ACHN (cell line): Measurements from ENCODE around the gene LRRC27.
A peak's percentile ranks its signal among the peaks of the same experiment; 100 is the strongest.
"Not testable (repeated sequence)": the region's sequence is repeated elsewhere in the genome, so short reads cannot be mapped to it uniquely, and the experiment has no call there.

Experiments used
- DNase-seq: peaks from one replicate; pipeline ENCODE4 v3.0.0-alpha.2; 2015
- in situ Hi-C: cut with HindIII; loops from 2 replicates; pipeline ENCODE4 v1.10.0; 2017; ENCODE audit warnings: low sequenced_read_pairs, low pct_ligation_motif_present, low pct_unique_long_range_greater_than_20kb

The LRRC27 gene

DNA sequence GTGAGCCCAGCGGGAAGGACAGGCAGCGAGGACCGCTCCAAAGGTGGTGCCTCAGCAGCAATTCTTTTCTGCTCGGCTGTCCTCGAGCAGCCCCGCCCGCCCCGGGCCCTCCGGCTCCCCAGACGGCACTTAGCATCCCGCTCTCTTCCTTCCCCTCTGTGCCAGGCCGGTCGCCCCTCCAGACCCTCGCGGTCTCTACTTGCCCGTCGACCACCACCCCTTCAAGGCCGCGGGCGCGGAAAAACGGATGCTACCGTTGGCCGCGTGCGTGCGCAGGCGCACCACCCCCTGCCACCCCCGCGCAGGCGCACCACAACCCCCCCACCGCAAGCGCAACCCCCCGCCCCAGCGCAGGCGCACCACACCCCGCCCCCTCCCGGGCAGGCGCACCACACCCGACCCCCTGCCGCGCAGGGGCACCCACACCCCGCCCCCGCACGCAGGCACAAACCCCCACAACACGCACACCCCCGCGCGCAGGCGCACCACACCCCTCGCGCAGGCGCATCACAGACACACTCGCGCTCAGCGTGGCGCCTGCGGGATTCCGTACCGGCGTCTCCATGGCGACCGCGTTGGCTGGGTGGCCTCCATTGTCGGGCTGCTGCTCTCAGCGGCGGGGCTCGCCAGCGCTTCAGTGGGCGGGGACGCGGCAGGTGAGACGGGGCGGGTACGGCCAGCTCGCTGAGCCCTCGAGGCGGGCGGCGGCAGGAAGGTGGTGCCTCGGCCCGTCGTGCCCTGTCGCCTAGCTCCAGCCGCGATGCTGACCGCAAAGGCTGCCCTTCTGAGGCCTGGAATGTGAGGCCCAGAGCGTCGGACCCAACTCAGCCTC is at the start of gene LRRC27:
TSS of gene LRRC27 (plus strand) at position 593 of the 832 bp plus-strand sequence. CDS start 1,332 bp downstream, outside the sequence.
- peak; percentile 97 for DNase-seq
- in situ Hi-C loops = no loop called here

DNA sequence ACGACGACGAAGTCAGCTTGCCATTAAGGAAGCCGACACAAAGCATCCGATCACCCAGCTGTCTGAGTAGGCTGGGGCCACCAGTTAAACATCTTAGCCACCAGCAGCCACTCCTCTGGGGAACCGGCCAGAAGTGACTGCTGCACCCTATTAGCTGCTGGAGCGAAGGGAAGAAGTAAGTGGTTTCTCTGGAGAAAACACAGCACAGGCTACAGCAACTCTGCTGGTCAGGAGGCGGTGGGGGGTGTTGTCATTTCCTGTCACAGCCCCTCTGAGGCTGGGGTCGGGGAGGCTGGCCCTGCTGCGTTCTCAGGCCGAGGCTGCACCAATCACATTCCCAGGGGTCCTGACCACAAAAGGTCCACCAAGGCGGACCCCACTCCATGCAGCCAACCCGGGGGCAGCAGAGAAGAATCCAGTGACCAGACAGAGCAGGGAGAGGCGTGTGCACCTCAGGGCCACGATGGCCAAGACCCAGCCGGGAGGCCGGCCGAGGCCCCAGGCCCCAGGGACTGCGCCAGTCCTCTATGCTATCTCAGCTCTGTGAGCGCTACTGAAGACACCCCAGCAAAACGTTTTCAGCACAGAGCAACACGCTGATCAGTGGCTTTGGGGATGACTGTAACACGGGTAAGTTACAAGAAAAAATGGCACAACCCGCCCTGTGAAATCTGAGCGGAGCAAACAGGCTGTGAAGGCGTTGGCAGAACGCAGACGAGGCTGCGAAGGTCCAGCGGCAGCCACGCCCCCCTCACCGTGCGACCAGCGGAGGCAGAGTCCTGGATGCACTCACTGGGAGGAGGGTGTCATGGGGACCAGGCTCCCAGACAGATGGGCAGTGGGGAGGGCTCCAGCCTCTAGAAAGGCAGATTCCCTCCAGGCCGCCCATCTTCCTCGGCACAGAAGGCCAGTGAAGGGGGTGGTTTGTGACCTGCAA is 49.1 kb upstream of the LRRC27 start:
- no peak for DNase-seq
- in situ Hi-C loops = no loop called here

DNA sequence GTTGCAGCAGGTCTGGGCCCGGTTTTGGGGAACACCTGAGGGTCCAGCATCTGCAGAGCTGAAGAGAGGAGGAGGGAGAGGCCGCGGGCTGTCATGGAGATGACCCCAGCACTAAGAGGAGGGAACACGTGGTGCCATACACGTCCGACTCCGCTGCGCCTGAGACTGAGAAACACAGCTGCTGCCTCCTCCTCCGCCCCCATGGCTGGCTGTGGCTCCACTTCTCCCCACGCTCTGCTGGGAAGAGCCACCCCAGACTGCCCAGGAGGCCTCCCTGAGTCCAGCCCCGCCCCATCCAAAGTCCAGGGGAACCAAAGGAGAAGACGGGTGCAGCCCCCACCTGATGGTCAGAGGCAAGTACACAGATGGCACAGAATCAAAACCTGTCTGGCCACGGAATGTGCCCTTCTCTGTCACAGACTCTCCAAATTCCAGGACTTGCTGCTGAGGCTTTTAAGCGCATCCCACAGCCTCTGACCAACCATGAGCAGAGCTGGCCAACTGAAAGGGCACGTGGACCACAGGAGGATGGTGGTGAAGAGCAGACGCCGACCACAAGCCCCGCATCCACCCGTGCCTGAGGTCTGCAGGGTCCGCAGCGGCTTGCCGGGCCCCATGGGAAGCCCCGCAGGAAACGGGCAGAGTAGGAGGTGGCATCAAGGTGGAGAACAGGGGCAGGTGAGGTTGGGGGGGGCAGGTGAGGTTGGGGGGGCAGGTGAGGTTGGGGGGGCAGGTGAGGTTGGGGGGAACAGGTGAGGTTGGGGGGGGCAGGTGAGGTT is 48.2 kb upstream of the LRRC27 start:
- in situ Hi-C loops = no loop called here
- DNase-seq = no peak

DNA sequence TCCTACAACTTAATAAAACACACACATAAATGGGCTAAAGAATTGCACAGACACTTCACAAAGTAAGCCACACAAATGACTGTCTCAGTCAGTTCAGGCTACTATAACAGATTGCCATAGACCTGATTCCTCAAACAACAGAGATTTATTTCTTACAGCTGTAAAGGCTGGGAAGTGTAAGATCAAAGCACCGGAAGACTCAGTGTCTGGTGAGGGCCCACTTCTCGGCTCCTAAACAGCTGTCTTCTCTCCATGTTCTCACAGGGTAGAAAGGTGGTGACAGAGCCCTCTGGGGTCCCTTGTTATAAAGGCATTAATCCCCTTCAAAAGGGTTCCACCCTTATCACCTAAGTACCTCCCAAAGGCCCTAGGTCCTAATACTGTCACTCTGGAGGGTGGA is 42.6 kb upstream of the LRRC27 start:
- in situ Hi-C loops = no loop called here
- DNase-seq = no peak

DNA sequence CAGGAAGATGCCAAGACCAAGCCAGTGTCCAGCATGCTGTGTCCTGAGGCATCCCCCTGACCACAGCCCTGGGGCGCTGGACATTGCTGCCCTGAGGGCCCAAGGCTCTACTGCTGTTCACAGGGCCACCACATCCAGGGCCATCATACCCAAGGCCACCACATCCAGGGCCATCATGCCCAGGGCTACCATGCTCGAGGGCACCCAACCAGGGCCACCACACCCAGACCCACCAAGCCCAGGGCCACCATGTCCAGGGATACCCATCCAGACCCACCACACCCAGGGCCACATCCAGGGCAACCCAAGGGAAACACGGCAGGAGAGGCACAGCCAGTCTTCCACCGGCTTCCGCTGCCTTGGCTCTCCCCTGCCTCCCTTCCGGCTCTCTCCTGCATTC is 41.4 kb upstream of the LRRC27 start:
- DNase-seq = no peak
- in situ Hi-C loops = no loop called here

- in situ Hi-C loops = no loop called here
Observed at GRCh38 chr10:132291826-132292225, 40.2 kb upstream of the LRRC27 start.

DNA sequence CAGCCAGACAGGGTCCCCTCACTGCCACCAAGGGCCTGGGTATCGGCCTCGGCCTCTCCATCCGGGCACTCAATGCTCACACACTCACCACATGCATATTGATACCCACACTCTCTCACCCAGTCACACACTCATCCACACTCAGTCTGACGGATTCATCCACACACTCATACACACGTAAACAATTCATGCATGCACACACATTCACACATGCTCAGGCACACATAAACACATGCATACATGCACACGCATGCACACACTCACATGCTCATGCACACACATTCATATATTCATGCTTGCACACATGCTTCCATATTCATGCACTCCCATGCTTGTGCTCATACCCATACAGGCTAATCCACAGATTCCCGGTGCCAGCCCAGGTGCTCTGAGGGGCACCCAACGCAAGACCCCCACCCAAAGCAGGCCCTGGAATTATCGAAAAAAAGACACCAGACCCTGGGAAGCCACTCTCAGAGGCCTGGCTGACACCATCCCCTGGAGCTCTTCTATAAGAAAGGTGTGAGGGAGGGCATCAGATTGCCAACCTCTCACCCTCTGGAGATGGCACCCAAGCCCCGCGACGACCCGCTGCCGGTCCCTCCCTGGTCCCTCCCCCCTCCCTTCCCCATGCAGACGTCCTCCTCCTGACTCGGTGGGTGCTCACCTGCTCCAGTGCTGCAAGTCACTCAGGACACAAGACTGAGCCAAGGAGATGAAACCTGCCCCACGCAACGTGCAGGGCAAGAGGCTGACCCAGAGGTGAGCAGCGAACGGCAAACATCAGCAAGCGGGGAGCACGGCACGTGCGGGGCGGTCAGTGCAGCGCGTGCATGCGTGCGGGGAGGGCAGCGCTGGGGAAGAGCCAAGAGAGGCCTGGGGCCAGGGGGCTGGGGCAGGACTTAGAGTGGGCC is 39.4 kb upstream of the LRRC27 start:
- no peak for DNase-seq

More at GRCh38 chr10:132291826-132292225, 40.2 kb upstream of the LRRC27 start:
- DNase-seq = no peak

GRCh38 chr10:132293201-132293812 is 38.7 kb upstream of the LRRC27 start:
- no peak for DNase-seq
- in situ Hi-C loops = no loop called here

More for the DNA sequence above, 39.4 kb upstream of the LRRC27 start:
- in situ Hi-C loops = no loop called here

DNA sequence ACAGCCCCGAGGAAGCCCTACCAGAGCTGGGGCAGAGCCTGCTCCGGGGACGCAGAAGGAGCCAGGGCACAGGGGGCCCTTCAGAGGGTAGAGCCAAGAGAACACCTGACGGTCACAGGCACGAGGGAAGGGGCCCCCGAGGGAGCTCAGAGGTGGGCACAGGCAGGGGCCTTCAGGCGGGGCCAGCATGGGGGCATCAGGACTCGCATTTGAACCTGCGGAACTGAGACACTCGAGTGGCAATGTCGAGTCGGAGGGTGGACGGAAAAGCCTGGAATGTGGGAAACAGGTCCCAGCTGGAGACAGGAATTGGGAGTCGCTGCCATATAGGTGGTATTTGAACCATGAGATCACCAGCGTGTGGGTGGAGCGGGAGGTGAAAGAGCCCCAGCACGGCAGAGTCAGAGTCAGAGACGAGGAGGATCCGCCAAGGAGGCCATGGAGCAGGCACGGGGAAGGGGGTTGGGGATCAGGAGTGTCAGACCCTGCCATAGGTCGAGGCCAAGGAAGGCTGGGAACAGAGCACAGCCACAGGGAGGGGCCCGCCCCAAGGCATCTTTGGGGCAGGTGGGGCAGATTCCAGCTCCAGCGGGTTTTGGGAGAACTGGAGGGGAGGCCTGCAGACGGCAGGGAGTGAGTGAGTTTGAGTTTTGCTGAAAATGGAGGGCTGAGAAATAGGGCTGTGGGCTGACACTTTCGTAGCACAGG is 38.0 kb upstream of the LRRC27 start:
- in situ Hi-C loops = no loop called here
- no peak for DNase-seq

DNA sequence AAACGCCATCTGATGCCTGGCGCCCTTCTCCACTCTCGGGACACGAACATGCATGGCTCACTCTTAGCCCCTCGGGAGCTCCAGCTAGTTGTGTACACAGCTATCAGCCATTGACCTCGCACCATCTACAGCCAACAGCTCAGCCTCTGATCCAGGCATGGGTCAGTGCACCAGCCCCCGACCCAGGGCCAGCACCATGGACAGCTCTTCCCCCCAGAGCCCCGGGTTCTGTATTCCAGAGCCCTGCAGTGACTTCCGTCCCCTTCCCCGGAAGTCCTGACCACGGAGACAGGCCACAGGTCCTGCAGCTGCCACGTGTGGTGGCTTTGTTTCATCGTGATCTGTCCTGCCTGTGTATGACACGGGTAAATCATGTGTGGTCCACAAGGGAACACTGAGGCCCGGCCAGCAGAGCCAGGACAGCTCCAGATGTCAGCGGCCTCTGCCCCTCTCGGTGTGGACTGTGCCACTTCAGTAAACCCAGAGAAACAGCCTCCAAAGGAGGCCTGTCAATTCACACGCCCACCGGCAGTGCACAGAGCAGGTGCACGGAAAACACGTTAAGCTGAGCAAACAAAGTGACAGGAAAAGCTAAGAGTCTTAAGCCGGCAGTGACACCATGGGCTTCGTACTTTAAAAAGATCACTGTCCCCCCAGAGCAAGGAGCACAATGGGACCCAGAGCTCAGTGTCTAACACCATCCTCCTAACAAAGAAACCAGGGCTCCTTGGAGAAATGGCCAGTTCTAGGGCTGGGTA is 37.3 kb upstream of the LRRC27 start:
- no peak for DNase-seq
- in situ Hi-C loops = no loop called here

GRCh38 chr10:132295481-132295880 is 36.5 kb upstream of the LRRC27 start:
- DNase-seq, in situ Hi-C loops: not testable (repeated sequence)

GRCh38 chr10:132296666-132297443 is 35.1 kb upstream of the LRRC27 start:
- in situ Hi-C loops = no loop called here
- no peak for DNase-seq

DNA sequence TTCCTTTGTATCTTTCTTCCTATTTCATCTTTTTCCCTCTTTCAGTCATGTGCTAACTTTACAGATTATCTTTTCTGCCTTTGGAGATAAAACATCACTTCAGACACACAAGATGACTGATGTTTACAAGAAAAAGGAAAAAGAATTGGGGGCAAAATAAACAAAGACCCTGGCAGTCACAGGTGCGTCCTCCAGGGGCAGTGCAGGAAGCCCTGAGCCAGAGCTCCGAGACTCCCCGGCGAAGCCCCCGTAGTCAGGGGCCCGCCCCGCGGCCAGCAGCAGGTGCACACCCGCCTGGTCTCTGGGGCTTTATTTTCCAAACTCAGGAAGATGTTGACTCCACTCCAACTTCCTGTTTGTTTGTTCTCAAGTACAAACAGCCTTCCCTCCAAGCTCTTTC is 34.5 kb upstream of the LRRC27 start:
- DNase-seq = no peak
- in situ Hi-C loops = no loop called here

- in situ Hi-C loops = no loop called here
- DNase-seq = no peak
Observed at GRCh38 chr10:132298038-132298881, 33.7 kb upstream of the LRRC27 start.
